Activated CD8-positive, alpha-beta memory T cell treated with anti-CD3 and anti-CD28 coated beads for 4 hours (primary cell): ENCODE measurements around the gene PHC2.

Experiments
- DNase-seq, 2 donors: peaks; one replicate each; pipeline ENCODE4 v3.0.0-alpha.2; 2020; ENCODE audit warnings: low read depth in 2 of 2

The PHC2 gene

GRCh38 chr1:33332357-33332789 lies 98.5 kb downstream of the PHC2 start:
- DNase-seq = no peak

DNA sequence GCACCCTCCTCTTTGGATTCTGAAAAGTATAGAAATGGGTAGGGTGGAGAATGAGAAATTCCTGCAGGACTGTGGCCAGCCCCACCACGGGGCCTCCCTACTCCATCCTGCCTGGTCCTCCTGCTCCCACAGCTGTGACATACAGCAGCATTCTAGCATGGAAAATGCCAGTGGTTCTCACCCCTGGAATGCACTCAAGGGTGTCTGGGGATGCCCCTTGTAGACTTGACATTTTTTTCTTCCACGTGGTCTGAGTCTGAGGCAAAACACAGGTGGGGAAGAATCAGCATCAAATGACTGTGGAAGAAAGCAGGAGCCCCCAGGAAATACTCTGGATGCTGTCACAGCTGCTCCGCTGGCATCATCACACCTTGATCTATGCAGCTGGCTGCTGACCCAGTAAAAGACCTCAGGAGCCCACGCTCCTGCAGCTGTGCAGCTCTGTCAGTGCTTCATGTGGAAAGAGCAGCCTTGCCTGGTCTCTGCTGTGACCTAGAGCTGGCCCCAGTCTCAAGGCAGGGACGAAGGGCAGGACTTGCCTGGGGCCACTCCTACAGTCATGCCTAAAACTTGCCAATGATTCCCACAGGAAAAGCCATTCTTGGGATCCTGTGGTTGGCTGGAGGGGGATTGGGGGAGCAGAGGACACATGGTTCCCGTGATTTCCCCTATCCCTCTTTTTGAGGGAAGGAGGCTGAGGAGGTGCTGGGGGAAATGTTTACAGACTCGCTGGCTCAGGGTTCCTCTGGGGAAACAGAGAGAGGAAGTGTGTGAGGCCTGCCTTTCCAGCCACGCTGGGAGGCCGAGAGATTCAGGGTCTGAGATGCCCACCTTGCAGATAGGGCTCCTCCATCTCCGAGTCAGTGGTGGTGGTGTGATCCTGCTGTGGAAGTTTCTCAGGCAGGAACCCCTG lies 99.2 kb downstream of the PHC2 start:
- no peak for DNase-seq

- DNase-seq = no peak
Measured at GRCh38 chr1:33330906-33331305, 100.0 kb downstream of the PHC2 start.

DNA sequence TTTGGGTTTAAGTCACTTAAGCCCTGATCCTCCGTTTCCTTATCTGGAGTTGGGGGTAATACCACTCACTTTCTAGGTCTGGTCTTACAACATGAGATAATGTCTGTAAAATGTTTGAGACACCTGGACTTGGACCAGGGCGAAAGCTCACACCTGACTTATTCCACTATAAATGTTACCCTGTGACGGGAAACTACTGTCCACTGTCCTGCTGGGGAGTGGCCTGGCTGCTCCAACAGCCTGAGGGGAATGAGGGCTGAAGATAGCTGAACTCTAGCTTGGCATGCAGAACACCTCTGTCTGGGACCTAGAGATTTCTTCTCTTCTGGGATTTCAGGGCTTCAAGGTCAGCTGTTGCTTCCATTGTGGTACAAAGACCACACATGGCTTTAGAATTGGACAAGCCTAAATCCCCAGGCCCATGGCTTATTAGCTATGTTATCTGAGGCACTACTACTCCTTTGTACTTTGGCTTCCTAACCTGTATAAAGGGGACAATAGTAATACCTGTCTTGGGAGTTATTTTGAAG lies 100.5 kb downstream of the PHC2 start:
- DNase-seq = no peak

DNA sequence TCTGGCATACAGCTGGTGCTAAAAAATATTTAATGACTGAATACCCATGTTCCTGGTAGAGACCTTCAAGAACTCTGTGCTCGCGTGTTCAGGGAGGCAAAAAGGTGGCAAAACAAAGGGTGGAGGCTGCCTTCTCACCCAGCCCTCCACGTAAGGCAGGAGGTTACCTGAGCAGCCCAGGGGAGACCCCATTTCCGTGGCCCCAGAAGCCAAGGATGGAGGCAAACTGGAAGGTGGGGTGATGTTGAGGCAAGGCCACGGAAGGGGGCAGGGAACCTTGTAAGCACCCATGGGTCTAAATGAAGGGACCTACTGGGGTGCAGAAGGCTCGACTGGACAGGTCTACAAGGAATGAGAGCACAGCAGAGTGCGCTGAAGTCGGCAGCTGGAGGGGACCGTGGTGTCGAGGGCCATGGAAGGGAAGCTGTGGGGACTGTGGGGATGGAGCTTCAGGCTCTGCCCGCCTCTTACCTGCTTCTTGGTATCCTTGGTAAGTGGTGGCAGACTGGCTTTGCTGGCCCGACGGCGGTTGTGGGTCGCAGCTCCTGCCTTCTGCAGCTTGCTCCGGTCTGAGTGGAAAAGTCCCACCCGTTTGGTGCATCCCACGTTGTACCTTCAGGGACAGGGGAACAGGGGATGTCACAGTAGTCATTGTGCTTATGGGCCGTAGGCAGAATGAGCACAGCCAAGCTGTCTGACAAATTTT lies 101.1 kb downstream of the PHC2 start:
- DNase-seq = no peak

GRCh38 chr1:33328817-33329216 lies 102.1 kb downstream of the PHC2 start:
- DNase-seq = no peak

DNA sequence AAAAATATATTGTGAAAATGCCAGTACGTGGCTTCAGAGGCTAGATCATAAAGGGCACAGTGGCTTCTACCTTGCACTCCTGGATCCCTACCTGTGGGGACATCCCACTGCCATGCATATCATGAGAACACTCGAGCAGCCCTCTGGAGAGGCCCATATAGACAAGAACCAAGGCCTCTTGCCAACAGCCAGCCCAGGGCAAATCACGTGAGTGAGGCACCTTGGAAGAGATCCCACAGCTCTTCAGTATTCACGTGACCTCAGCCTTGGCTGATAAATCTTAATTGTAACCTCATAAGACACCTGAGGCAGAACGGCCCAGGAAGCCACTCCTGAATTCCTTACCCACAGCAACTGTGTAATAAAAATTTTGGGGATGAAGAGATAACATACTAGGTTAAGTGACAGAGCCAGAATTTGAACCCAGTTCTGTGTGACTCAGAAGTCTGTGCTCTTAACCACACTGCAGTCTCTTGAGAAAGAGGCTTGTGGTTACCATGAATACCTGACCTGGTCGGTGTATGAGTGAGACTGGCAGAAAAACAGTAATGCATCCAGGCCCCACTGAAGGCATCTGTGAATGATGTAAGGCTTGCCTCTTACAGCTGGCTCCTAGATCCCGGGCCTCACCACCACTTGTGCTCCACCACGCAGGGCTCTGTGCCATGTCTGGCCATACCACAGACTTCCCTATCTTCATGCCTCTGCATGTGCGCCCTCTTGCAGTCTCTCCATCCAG lies 103.1 kb downstream of the PHC2 start:
- DNase-seq = no peak

- no peak for DNase-seq
Measured at GRCh38 chr1:33326785-33327184, 104.1 kb downstream of the PHC2 start.

GRCh38 chr1:33324677-33325575 lies 106.0 kb downstream of the PHC2 start:
- DNase-seq = no peak

DNA sequence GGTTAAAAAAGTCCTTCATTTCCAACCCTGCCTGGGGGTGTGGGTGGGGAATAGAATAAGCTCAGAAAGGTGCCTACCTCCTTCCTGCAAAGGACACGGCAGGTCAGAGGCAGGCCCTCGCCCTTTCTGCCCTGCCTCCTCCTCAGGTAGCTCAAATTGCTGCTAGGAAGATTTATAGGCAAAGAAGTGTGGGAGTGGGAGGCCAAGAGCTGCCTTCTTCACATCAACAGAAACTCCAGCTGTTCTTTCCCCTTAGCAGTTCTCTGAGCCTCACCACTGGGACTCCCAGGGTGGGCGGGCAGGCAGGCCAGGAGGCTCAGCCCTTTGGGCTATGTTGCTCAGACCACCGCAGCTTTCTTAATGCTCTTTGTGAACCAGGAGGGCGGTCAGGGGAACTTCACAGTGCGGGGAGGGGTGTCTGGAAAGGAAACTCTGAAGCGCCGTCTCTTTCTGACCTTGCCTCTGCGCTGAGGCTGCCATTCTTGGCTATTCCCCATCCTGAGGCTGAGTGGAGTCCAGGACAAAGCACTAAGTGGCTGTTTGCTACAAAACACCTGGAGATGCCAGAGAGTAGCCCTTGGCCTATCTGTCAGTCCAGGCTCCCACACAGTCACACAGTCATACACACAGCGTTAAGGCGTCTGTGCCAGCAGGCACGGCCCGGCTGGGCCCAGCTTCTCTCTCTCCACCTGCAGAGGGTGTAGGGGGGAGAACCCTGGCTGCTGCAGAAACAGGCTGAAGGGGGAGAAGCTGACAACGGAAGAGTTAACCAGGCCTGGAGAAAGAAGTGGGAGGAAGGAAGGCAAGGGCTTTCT lies 107.0 kb downstream of the PHC2 start:
- DNase-seq = no peak

DNA sequence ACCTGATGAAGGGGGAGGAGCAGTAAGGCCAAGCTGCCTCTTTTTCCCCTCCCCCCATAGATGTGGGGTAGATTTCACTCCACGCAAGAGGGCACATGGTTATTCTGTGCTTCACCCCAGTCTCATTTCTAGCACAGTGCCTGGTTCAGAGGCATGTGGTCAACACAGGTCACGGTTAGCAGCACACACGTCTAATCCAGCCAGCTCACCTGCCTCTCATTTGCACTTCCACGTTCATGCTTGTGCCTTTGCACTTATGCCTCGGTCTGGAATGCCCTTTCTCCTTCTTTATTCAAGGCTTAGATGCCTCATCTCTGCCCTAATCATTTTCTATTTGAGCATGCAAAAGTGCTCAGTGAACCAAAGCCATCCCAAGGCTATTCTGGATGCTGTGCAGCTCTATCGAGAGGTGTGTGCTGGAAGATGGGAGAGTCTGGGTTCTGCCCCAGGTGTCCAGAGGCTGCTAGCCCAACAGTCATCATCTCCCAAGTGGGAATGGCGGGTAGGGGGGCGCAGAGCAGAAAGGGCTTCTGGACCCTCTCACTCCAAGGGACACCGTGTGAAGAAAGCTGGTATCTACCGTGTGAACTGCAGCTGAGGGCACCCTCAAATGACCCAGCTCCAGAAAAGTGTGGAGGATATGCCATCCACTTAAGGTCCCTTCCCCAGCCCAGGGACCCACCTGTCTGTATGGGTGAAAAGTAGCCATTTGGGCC lies 107.9 kb downstream of the PHC2 start:
- no peak for DNase-seq

DNA sequence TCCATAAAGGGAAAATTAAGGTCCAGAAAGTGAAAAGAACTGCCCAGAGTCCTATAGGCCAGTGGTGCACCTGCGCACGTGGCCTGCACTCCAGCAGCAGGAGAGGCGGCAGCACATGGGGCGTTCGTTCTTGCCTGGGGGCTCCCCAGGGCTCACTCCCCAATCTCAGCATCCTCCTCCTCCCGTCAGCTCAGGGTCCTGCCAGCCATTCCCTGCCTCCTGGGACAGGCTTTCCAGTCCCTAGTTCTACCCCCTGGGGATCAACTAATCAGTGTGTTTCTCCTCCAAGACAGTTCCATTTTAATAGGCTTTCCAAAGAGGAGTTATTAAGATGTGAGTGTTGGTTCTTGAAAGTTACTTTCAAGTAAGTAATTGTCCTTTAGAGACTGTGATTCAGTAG lies 108.8 kb downstream of the PHC2 start:
- no peak for DNase-seq

DNA sequence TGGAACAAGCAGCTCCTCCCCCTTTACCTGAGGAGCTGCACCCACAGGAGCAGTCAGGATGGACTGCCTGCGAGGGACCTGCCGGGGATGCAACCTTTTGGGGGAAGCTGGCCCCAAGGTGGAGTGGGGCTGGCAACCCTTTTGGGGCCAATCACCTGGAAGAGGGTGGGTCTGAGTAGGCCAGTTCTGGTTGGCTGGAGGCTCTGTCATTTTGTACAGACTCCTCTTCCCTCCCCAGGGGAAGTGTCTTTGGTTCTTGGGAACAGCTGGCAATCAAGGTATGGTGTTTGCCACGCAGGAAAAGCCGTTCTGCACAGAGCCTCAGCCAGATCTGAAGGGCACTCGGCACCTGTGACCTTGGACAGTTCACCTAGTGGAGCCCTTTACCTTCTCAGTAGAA lies 109.7 kb downstream of the PHC2 start:
- no peak for DNase-seq

DNA sequence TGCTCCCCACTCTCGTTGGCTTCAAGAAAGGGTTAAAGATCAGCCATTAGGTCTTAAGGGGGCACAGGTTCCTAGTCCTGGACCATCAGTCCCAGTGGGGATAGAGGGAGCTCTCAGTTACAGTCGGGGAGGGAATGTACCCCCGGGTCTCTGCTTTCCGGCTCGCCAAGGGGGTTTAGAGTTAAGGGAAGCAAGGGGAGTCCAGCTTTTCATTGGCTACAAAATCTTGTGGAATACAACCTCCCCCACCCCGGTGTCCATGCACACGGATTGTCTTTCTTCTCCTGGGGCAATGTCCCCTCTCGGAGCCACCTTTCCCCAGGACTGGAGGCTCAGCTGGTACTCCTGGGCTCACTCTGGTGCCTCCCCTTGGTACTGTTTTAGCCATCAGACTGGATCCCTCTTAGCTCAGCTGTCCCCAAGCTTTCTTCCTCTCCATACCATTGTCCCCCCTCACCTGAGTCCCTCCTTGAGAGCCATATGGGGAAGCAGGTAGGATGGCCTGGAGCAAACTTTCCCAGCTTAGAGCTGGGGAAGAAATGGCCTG lies 110.2 kb downstream of the PHC2 start, which contains the start of gene A3GALT2:
A3GALT2 (minus strand) TSS at position 480 of the 547 bp plus-strand sequence; CDS start at position 480, 0 bp downstream.
- no peak for DNase-seq

DNA sequence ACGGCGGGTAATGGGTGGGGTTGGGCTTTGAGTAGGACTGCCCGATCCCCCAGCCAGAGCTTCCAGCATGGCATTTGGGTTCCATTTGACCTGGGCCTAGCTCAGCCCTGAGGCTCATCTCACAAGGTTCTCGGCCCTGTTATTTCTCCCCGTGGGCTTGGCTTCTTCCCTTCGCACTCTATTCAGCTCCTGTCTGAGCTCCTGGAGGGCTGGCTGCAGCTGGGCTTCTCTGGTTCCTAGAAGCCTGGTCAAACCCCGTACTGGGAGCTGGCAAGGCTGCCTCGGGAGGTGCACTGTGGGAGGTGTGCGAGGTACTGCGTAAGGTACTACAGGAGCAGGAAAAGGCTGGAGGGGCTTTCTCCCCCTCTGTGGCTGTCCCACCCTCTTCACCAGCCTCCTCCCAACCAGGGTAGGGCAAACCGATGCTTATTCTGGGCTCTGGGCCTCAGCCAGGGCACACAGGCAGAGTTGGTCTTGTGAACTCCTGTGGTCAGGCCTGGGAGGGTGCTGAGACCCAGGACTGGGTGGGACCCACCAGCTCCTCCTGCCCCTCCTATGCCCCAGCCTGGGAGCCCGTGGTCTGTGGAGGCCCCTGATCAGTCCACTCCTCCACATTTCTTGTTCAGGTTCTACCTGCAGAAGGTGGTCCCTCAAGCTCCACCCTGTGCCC lies 110.8 kb downstream of the PHC2 start:
- DNase-seq = no peak

DNA sequence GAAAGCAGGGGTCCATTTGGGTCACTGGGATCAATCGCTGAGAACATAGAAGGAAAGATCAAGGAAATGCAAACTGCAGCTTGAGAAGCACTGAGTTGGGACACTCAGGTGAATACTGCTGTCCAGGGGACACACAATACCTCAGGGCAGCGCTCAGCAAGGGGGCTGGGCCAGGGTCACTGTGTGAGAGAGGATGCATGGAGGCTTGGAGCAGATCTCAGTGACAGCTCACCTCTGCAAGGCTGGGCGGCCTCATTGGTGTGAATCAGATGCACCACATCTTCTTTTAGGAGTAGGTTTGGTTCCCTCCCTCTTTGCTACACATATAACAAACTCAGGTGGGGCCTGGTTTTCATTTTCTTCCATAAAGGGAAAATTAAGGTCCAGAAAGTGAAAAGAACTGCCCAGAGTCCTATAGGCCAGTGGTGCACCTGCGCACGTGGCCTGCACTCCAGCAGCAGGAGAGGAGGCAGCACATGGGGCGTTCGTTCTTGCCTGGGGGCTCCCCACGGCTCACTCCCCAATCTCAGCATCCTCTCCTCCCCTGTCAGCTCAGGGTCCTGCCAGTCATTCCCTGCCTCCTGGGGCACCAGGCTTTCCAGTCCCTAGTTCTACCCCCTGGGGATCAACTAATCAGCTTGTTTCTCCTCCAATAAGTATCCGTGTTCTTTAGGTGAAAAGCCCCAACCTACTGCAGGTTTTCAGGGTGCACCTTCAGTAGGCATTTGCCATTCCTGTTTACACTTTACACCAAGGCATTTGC lies 111.5 kb downstream of the PHC2 start:
- no peak for DNase-seq

- DNase-seq = no peak
Measured at GRCh38 chr1:33317946-33318345, 112.9 kb downstream of the PHC2 start.

DNA sequence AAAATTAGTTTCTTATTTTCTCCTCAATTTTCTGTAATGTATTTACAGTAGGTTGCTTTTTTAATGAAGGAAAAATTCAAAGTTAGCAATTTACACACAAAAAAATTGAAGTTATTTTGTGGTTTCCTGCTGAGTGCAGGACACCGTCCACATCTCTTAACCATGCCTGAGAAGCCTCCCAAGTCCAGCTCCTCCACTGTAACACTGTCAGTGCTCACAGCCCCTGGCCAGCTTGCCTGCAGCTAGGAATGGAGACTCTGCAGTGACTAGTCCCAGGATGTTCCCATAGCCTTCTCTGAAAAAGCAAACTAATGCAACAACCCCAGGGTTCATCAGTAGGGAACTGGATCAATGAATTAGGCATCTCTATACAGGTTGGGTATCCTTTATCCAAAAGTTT lies 113.5 kb downstream of the PHC2 start:
- no peak for DNase-seq
